ENCODE results near the gene MAB21L2.

DNA sequence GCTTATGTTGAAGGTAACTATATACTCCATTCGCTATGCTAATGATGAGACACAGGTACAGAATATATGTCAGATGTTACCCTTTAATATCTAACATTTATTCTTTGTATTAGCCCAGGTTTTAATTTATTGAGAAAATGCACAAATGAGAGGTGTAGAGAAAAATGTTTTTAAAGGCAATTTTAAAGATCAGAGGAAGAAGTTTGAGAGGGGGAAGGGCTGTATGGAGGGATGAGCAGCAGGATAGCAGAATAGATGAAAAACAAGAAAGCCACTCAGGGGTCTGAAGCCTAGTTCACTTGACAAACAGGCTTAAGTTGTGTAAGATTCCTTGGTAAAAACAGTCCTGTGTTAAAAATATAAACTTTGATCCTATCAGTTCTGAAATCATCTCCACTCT is 3.7 kb downstream of the MAB21L2 start:
- TF ChIP-seq, protein P1, sequence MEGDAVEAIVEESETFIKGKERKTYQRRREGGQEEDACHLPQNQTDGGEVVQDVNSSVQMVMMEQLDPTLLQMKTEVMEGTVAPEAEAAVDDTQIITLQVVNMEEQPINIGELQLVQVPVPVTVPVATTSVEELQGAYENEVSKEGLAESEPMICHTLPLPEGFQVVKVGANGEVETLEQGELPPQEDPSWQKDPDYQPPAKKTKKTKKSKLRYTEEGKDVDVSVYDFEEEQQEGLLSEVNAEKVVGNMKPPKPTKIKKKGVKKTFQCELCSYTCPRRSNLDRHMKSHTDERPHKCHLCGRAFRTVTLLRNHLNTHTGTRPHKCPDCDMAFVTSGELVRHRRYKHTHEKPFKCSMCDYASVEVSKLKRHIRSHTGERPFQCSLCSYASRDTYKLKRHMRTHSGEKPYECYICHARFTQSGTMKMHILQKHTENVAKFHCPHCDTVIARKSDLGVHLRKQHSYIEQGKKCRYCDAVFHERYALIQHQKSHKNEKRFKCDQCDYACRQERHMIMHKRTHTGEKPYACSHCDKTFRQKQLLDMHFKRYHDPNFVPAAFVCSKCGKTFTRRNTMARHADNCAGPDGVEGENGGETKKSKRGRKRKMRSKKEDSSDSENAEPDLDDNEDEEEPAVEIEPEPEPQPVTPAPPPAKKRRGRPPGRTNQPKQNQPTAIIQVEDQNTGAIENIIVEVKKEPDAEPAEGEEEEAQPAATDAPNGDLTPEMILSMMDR (conservative IDR thresholded peaks at IDR 0.05): no peak
- TF ChIP-seq EZH2 (IDR thresholded peaks at IDR 0.05; ENCODE audit: low read depth): no peak

Data from PC-9 (cell line).